Upper lobe of right lung (tissue), 1 donor: ENCODE results near the gene CADPS. TPM values are rescaled to one million over a fixed set of nuclear protein-coding genes. Genes with fewer than 3 reads are reported as not detected.
A peak's percentile ranks its signal among the peaks of the same experiment; 100 is the strongest.

Experiments
- ATAC-seq: fragments of 200-7000 bp; cut with Tn5 transposase; one replicate; pipeline ENCODE4 v1.9.1; 2020; ENCODE audit warnings: mild to moderate bottlenecking, moderate library complexity
- DNase-seq: peaks from one replicate; pipeline ENCODE4 v3.0.0-alpha.2; 2020
- H3K27ac ChIP-seq: fragments of 200-600 bp; one replicate; pipeline ENCODE4 v1.8.0; 2022
- H3K27me3 ChIP-seq: fragments of 200-600 bp; one replicate; pipeline ENCODE4 v1.8.0; 2022; ENCODE audit warnings: mild to moderate bottlenecking
- H3K36me3 ChIP-seq: fragments of 200-600 bp; one replicate; pipeline ENCODE4 v1.8.0; 2022
- H3K4me1 ChIP-seq: fragments of 200-600 bp; one replicate; pipeline ENCODE4 v1.8.0; 2022
- H3K4me3 ChIP-seq: fragments of 200-600 bp; one replicate; pipeline ENCODE4 v1.8.0; 2022; ENCODE audit warnings: mild to moderate bottlenecking
- H3K9me3 ChIP-seq: fragments of 200-600 bp; one replicate; pipeline ENCODE4 v1.8.0; 2022
- CTCF ChIP-seq: fragments of 200-600 bp; IDR thresholded peaks from one replicate; pipeline ENCODE4 v1.8.0; 2022; ENCODE audit warnings: antibody characterized with exemption
- intact Hi-C: fragments of 100-400 bp; cut with DNase I; formaldehyde crosslinking; loops from one replicate; pipeline ENCODE4 v1.11.0; 2022
- total RNA-seq: library from RNA; stranded (reverse); fragmentation: NEBNext Ultra II Directional; extraction: Animal tissue kit (Norgen Biotek cat#: 25700); gene quantifications from one replicate; pipeline ENCODE4 v1.2.1, GENCODE V29; 2021
- donor health status: DM: no; HTN: yes; CAD: no; lungs with severe emphysema.

The CADPS gene
- total RNA-seq, 1 donor from 2014 or later = 1.1 TPM

- Histone ChIP-seq H3K27ac (no peak overlapping the region), H3K4me3 (peak overlapping the region; percentile 43), H3K9me3 (no peaks in the 10 kb centered on the region), H3K27me3 (peaks cover 55% of the 10 kb centered on the region), H3K4me1 (peaks cover 4% of the 10 kb centered on the region), H3K36me3 (no peaks in the 10 kb centered on the region)
- intact Hi-C loops = no loop called here
- ATAC-seq (no peak), DNase-seq (no peak)
- TF ChIP-seq CTCF = no peak
Observed at GRCh38 chr3:62873451-62873760, 1.8 kb downstream of the CADPS start.

- DNase-seq (no peak), ATAC-seq (no peak)
- Histone ChIP-seq H3K27ac (no peak overlapping the region), H3K4me3 (no peak overlapping the region), H3K9me3 (no peaks in the 10 kb centered on the region), H3K4me1 (peaks cover 4% of the 10 kb centered on the region), H3K27me3 (peaks cover 45% of the 10 kb centered on the region), H3K36me3 (no peaks in the 10 kb centered on the region)
- no peak for TF ChIP-seq CTCF
- intact Hi-C loops = no loop called here
Observed at GRCh38 chr3:62872318-62872717, 2.9 kb downstream of the CADPS start.

- DNase-seq (no peak), ATAC-seq (no peak)
- no peaks in the 10 kb centered on the region for H3K9me3 ChIP-seq
- H3K4me3 ChIP-seq = no peak overlapping the region
- H3K27me3 ChIP-seq = peaks cover 25% of the 10 kb centered on the region
- H3K4me1 ChIP-seq = peaks cover 4% of the 10 kb centered on the region
- no peak for TF ChIP-seq CTCF
- intact Hi-C loops = no loop called here
- H3K27ac ChIP-seq = no peak overlapping the region
- no peaks in the 10 kb centered on the region for H3K36me3 ChIP-seq
Observed at GRCh38 chr3:62870321-62870720, 4.9 kb downstream of the CADPS start.

- intact Hi-C loops = no loop called here
- ATAC-seq = no peak
Observed at GRCh38 chr3:62863648-62864047, 11.6 kb downstream of the CADPS start.

GRCh38 chr3:62859203-62859791 lies 15.9 kb downstream of the CADPS start:
- H3K27me3 ChIP-seq = no peaks in the 10 kb centered on the region
- no peaks in the 10 kb centered on the region for H3K4me1 ChIP-seq
- H3K36me3 ChIP-seq = no peaks in the 10 kb centered on the region
- H3K4me3 ChIP-seq = no peak overlapping the region
- no peak for ATAC-seq
- DNase-seq = no peak
- intact Hi-C loops = no loop called here
- no peak for TF ChIP-seq CTCF
- H3K27ac ChIP-seq = no peak overlapping the region
- no peaks in the 10 kb centered on the region for H3K9me3 ChIP-seq

More at GRCh38 chr3:62863648-62864047, 11.6 kb downstream of the CADPS start:
- H3K4me3 ChIP-seq = no peak overlapping the region
- no peaks in the 10 kb centered on the region for H3K36me3 ChIP-seq
- H3K27ac ChIP-seq = no peak overlapping the region
- no peak for DNase-seq
- no peak for TF ChIP-seq CTCF
- H3K4me1 ChIP-seq = no peaks in the 10 kb centered on the region
- H3K27me3 ChIP-seq = no peaks in the 10 kb centered on the region
- no peaks in the 10 kb centered on the region for H3K9me3 ChIP-seq

GRCh38 chr3:62845996-62846395 lies 29.2 kb downstream of the CADPS start:
- intact Hi-C loops = no loop called here
- no peak for TF ChIP-seq CTCF
- no peaks in the 10 kb centered on the region for H3K27me3 ChIP-seq
- no peak for ATAC-seq
- no peaks in the 10 kb centered on the region for H3K36me3 ChIP-seq
- H3K27ac ChIP-seq = no peak overlapping the region
- DNase-seq = no peak
- no peaks in the 10 kb centered on the region for H3K4me1 ChIP-seq
- H3K9me3 ChIP-seq = no peaks in the 10 kb centered on the region
- no peak overlapping the region for H3K4me3 ChIP-seq
